CD14-positive monocyte (primary cell): ENCODE measurements around the gene WWC1. TPM values are rescaled to one million over a fixed set of nuclear protein-coding genes. Genes with fewer than 3 reads are reported as not detected.
"Not testable (repeated sequence)": the region's sequence is repeated elsewhere in the genome, so short reads cannot be mapped to it uniquely, and the experiment has no call there.

ENCODE experiments used
- DNase-seq, 3 donors: peaks; one replicate each; pipeline ENCODE4 v3.0.0-alpha.2; 2011 to 2022
- H2AFZ ChIP-seq: 2 replicates; pipeline ENCODE4 v1.6.0; 2012; ENCODE audit warnings: mild to moderate bottlenecking, low read depth, low read length, inconsistent platforms; ENCODE audit not compliant: insufficient read depth, poor library complexity, severe bottlenecking
- H3K27ac ChIP-seq, 2 donors: 1 replicate in 1 of 2; 2 replicates in 1 of 2; pipeline ENCODE4 v1.5.1; 2012 to 2013; ENCODE audit warnings: low read length in 2 of 2, control low read depth in 1 of 2, inconsistent platforms in 1 of 2, low read depth in 1 of 2, mild to moderate bottlenecking in 1 of 2
- H3K27me3 ChIP-seq, 2 donors: one replicate each; pipeline versions ENCODE4 v1.6.0 to v1.6.1; 2011 to 2013; ENCODE audit warnings: low read length in 2 of 2; ENCODE audit not compliant: control insufficient read depth in 2 of 2, insufficient read depth in 2 of 2
- H3K36me3 ChIP-seq, 2 donors: replicated peaks in 1 of 2; 1 replicate in 1 of 2; 2 replicates in 1 of 2; pipeline versions ENCODE4 v1.5.1 to v1.6.1; 2012 to 2013; ENCODE audit warnings: low read length in 2 of 2, control low read depth in 1 of 2, inconsistent platforms in 1 of 2, mild to moderate bottlenecking in 1 of 2; ENCODE audit not compliant: insufficient read depth in 2 of 2, control insufficient read depth in 1 of 2
- H3K4me1 ChIP-seq, 2 donors: 1 replicate in 1 of 2; 2 replicates in 1 of 2; pipeline versions ENCODE4 v1.5.1 to v1.6.1; 2012 to 2013; ENCODE audit warnings: low read length in 2 of 2, control low read depth in 1 of 2, inconsistent platforms in 1 of 2, mild to moderate bottlenecking in 1 of 2, moderate library complexity in 1 of 2; ENCODE audit not compliant: insufficient read depth in 2 of 2, control insufficient read depth in 1 of 2
- H3K4me2 ChIP-seq: replicated peaks from 2 replicates; pipeline ENCODE3; 2012; ENCODE audit warnings: low read length, moderate library complexity, mild to moderate bottlenecking; ENCODE audit not compliant: poor library complexity, severe bottlenecking; ENCODE audit errors: extremely low read depth
- H3K4me3 ChIP-seq, 3 experiments: fragments of 200-600 bp in 1 of 3; sonication (generic) in 1 of 3; replicated peaks in 1 of 3; 1 replicate in 2 of 3; 2 replicates in 1 of 3; pipeline ENCODE4 v1.5.1; 2011 to 2013; ENCODE audit warnings: low read length in 3 of 3, mild to moderate bottlenecking in 3 of 3, control low read depth in 2 of 3, low read depth in 2 of 3, inconsistent platforms in 1 of 3, moderate library complexity in 1 of 3
- H3K79me2 ChIP-seq: 2 replicates; pipeline ENCODE4 v1.6.0; 2012; ENCODE audit warnings: mild to moderate bottlenecking, control low read depth, inconsistent platforms, low read length, moderate library complexity; ENCODE audit not compliant: insufficient read depth
- H3K9ac ChIP-seq: 2 replicates; pipeline ENCODE4 v1.6.0; 2017; ENCODE audit warnings: low read length, mild to moderate bottlenecking; ENCODE audit not compliant: insufficient read depth, poor library complexity, severe bottlenecking
- H3K9me3 ChIP-seq, 2 donors: replicated peaks in 1 of 2; 1 replicate in 1 of 2; 2 replicates in 1 of 2; pipeline versions ENCODE4 v1.5.1 to v1.6.1; 2012 to 2013; ENCODE audit warnings: low read length in 2 of 2, control low read depth in 1 of 2; ENCODE audit not compliant: control insufficient read depth in 1 of 2, insufficient read depth in 1 of 2
- H4K20me1 ChIP-seq: 2 replicates; pipeline ENCODE4 v1.6.0; 2012; ENCODE audit warnings: mild to moderate bottlenecking, low read length, control low read depth, moderate library complexity; ENCODE audit not compliant: insufficient read depth
- H3K27ac Mint-ChIP-seq, 7 donors: one replicate each; pipeline ENCODE4 v1.8.0; 2020; ENCODE audit warnings: mild to moderate bottlenecking in 7 of 7, mixed read lengths in 7 of 7, moderate library complexity in 6 of 7, inconsistent platforms in 2 of 7
- H3K27me3 Mint-ChIP-seq, 3 donors: one replicate each; pipeline ENCODE4 v1.8.0; 2021 to 2022; ENCODE audit warnings: low read depth in 3 of 3, mild to moderate bottlenecking in 3 of 3, mixed read lengths in 3 of 3, moderate library complexity in 3 of 3, inconsistent platforms in 1 of 3
- H3K36me3 Mint-ChIP-seq, 2 donors: one replicate each; pipeline ENCODE4 v1.8.0; 2020; ENCODE audit warnings: mixed read lengths in 2 of 2, inconsistent platforms in 1 of 2, mild to moderate bottlenecking in 1 of 2
- H3K4me1 Mint-ChIP-seq: one replicate; pipeline ENCODE4 v1.8.0; 2020; ENCODE audit warnings: mild to moderate bottlenecking, mixed read lengths
- H3K4me3 Mint-ChIP-seq, 2 donors: one replicate each; pipeline ENCODE4 v1.8.0; 2020; ENCODE audit warnings: mild to moderate bottlenecking in 2 of 2, mixed read lengths in 2 of 2, moderate library complexity in 1 of 2
- H3K9me3 Mint-ChIP-seq, 7 donors: one replicate each; pipeline ENCODE4 v1.8.0; 2020 to 2022; ENCODE audit warnings: mixed read lengths in 7 of 7, mild to moderate bottlenecking in 6 of 7, moderate library complexity in 6 of 7, inconsistent platforms in 2 of 7
- WGBS: methylation state at CpG from one replicate; pipeline ENCODE4 v1.1.5; 2013; ENCODE audit warnings: missing lambda C conversion rate; ENCODE audit not compliant: insufficient coverage; 5-methylcytosine and 5-hydroxymethylcytosine counted together
- intact Hi-C, 2 donors: fragments of 100-400 bp; cut with micrococcal nuclease; formaldehyde crosslinking; loops; one replicate each; pipeline versions ENCODE4 v1.15.0 to v1.15.1; 2023
- polyA plus RNA-seq, 3 donors: library from polyadenylated mRNA; depleted of rRNA in 1 of 3; unstranded in 2 of 3; stranded (reverse) in 1 of 3; fragments of 300-500 nt in 2 of 3; fragments of >200 nt in 1 of 3; fragmentation: Illumina TruSeq in 2 of 3; gene quantifications; 1 replicate in 2 of 3; 2 replicates in 1 of 3; pipeline ENCODE4 v1.2.3, GENCODE V29; 2012 to 2021
- TF ChIP-seq, protein P1 (sequence below): fragments of 200-600 bp; IDR thresholded peaks from one replicate; pipeline ENCODE4 v1.8.0; 2022; ENCODE audit warnings: antibody characterized with exemption, mild to moderate bottlenecking

The WWC1 gene
- polyA plus RNA-seq, 3 donors, result not detected

DNA sequence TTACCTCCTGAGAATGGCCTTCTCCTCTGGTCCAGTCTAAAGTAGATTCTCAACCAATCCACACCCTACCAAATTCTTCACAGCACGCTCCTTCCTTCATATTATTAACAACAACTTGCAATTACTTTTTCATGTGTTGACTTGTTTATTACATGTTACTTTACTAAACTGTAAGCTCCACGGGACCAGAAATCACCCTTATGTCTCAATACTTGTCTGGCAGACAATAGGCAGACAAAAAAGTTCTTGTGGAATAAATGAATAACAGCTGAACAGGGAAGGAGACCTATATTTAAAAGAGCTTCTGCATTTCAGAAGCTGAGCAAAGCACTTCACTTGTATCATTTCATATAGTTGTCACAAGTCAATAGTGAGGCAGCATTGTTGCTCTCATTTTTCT lies 5.7 kb upstream of the WWC1 start:
- Histone ChIP-seq H4K20me1 (no peaks in the 10 kb centered on the region), H3K4me3 (no peak overlapping the region), H3K4me2 (no peak overlapping the region), H3K36me3 (no peaks in the 10 kb centered on the region), H3K9ac (no peak overlapping the region), H3K9me3 (peaks cover 9 to 15% of the 10 kb centered on the region in 2 donors), H3K27ac (no peak overlapping the region), H3K4me1 (peaks cover 0 to 6% of the 10 kb centered on the region in 2 donors), H3K79me2 (no peaks in the 10 kb centered on the region), H3K27me3 (peaks cover 10 to 13% of the 10 kb centered on the region in 2 donors), H2AFZ (no peak overlapping the region)
- Mint-ChIP-seq H3K9me3 (peaks cover 10 to 24% (median 21%) of the 10 kb centered on the region in 7 donors), H3K27me3 (peaks cover 30 to 39% (median 32%) of the 10 kb centered on the region in 3 donors), H3K4me1 (peaks cover 7% of the 10 kb centered on the region), H3K4me3 (no peak overlapping the region), H3K36me3 (peaks cover 0 to under 1% of the 10 kb centered on the region in 2 donors), H3K27ac (no peak overlapping the region)
- WGBS, result no CpG with 5 or more reads among the region's 2 CpGs
- TF ChIP-seq, protein P1, sequence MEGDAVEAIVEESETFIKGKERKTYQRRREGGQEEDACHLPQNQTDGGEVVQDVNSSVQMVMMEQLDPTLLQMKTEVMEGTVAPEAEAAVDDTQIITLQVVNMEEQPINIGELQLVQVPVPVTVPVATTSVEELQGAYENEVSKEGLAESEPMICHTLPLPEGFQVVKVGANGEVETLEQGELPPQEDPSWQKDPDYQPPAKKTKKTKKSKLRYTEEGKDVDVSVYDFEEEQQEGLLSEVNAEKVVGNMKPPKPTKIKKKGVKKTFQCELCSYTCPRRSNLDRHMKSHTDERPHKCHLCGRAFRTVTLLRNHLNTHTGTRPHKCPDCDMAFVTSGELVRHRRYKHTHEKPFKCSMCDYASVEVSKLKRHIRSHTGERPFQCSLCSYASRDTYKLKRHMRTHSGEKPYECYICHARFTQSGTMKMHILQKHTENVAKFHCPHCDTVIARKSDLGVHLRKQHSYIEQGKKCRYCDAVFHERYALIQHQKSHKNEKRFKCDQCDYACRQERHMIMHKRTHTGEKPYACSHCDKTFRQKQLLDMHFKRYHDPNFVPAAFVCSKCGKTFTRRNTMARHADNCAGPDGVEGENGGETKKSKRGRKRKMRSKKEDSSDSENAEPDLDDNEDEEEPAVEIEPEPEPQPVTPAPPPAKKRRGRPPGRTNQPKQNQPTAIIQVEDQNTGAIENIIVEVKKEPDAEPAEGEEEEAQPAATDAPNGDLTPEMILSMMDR, result no peak
- DNase-seq, result no peak
- intact Hi-C loops, result no loop called here

DNA sequence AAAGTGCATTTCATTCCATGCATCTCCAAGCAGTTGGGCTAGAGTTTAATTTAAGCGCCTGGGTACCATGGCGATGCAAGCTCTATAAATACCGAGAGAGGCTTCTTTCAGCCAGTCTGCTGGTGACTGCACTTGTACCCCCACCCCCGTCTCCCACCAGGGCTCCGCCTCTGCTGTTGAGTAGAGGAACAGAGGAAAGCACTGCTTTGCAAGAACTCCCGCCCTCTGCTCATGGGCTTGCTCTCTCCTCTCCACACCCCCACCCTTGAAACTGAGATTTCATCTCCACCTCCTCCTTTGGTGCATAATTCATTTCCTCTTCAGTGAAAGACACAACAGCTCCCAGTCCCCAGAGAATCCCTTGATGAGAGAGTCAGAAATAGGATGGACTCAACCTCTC lies 5.1 kb upstream of the WWC1 start:
- TF ChIP-seq, protein P1, result no peak
- H3K9ac ChIP-seq, result no peak overlapping the region
- no peak overlapping the region for H2AFZ ChIP-seq
- H3K4me3 Mint-ChIP-seq, result no peak overlapping the region
- H3K27me3 ChIP-seq, result peaks cover 16 to 20% of the 10 kb centered on the region in 2 donors
- no CpG with 5 or more reads among the region's 6 CpGs for WGBS
- no peaks in the 10 kb centered on the region for H3K36me3 ChIP-seq
- peaks cover 10% of the 10 kb centered on the region for H3K4me1 Mint-ChIP-seq
- H3K4me1 ChIP-seq, result peaks cover 2 to 7% of the 10 kb centered on the region in 2 donors
- peaks cover 36 to 46% (median 39%) of the 10 kb centered on the region in 3 donors for H3K27me3 Mint-ChIP-seq
- peaks cover 9 to 15% of the 10 kb centered on the region in 2 donors for H3K9me3 ChIP-seq
- H4K20me1 ChIP-seq, result no peaks in the 10 kb centered on the region
- H3K9me3 Mint-ChIP-seq, result peaks cover 10 to 27% (median 23%) of the 10 kb centered on the region in 7 donors
- H3K27ac ChIP-seq, result no peak overlapping the region
- intact Hi-C loops, result no loop called here
- H3K27ac Mint-ChIP-seq, result no peak overlapping the region
- no peak overlapping the region for H3K4me2 ChIP-seq
- no peak for DNase-seq
- H3K36me3 Mint-ChIP-seq, result peaks cover 0 to 6% of the 10 kb centered on the region in 2 donors
- H3K79me2 ChIP-seq, result no peaks in the 10 kb centered on the region
- no peak overlapping the region for H3K4me3 ChIP-seq

DNA sequence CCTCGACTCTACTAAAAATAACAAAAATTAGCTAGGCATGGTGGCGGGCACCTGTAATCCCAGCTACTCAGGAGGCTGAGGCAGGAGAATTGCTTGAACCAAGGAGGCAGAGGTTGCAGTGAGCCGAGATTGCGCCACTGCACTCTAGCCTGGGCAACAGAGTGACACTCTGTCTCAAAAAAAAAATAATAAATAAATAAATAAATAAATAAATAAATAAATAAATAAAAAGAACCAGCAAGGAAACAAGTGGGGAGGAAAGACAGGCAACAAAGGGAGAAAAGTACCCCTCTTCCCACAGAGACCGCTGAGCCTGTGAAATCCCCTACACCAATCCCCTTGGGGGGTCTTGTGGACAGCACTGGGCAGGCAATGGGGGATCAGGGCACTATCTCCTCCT lies 4.6 kb upstream of the WWC1 start:
- H3K79me2 ChIP-seq, H3K36me3 Mint-ChIP-seq, H4K20me1 ChIP-seq, DNase-seq, H3K36me3 ChIP-seq, H3K4me3 Mint-ChIP-seq, H3K4me1 ChIP-seq, H2AFZ ChIP-seq, H3K4me2 ChIP-seq, H3K4me3 ChIP-seq, H3K27ac Mint-ChIP-seq, H3K27ac ChIP-seq, H3K9ac ChIP-seq, H3K4me1 Mint-ChIP-seq, intact Hi-C loops: not testable (repeated sequence)
- Mint-ChIP-seq H3K27me3 (peaks cover 36 to 49% (median 41%) of the 10 kb centered on the region in 3 donors), H3K9me3 (peaks cover 10 to 27% (median 23%) of the 10 kb centered on the region in 7 donors)
- WGBS, result no CpG with 5 or more reads among the region's 5 CpGs
- H3K9me3 ChIP-seq, result peaks cover 9 to 15% of the 10 kb centered on the region in 2 donors
- H3K27me3 ChIP-seq, result peaks cover 17 to 21% of the 10 kb centered on the region in 2 donors
